Uterus (tissue), 4 donors: Measurements from ENCODE around the gene OR52N4. TPM values are rescaled to one million over a fixed set of nuclear protein-coding genes. Genes with fewer than 3 reads are reported as not detected.
A peak's percentile ranks its signal among the peaks of the same experiment; 100 is the strongest.
"Not testable (repeated sequence)": the region's sequence is repeated elsewhere in the genome, so short reads cannot be mapped to it uniquely, and the experiment has no call there.

Experiments
- DNase-seq, 2 donors: peaks; one replicate each; pipeline ENCODE4 v3.0.0-alpha.2; 2019 to 2020
- H3K27ac ChIP-seq, 2 donors: fragments of 200-600 bp; sonication (generic); 1 replicate in 1 of 2; 2 replicates in 1 of 2; pipeline ENCODE4 v1.5.1; 2016 to 2018
- H3K27me3 ChIP-seq, 2 donors: fragments of 200-600 bp; sonication (generic); one replicate each; pipeline ENCODE4 v1.5.1; 2018 to 2019; ENCODE audit warnings: control low read depth in 1 of 2
- H3K36me3 ChIP-seq, 2 donors: fragments of 200-600 bp; sonication (generic); one replicate each; pipeline ENCODE4 v1.5.1; 2019; ENCODE audit warnings: control low read depth in 1 of 2
- H3K4me1 ChIP-seq, 2 donors: fragments of 200-600 bp; sonication (generic); one replicate each; pipeline ENCODE4 v1.5.1; 2018 to 2019; ENCODE audit warnings: control low read depth in 1 of 2
- H3K4me3 ChIP-seq, 2 donors: fragments of 200-600 bp; sonication (generic); 1 replicate in 1 of 2; 2 replicates in 1 of 2; pipeline ENCODE4 v1.5.1; 2018 to 2019; ENCODE audit warnings: mild to moderate bottlenecking in 1 of 2
- H3K9me3 ChIP-seq, 2 donors: fragments of 200-600 bp; sonication (generic); one replicate each; pipeline ENCODE4 v1.5.1; 2019; ENCODE audit warnings: control low read depth in 1 of 2
- CTCF ChIP-seq, 4 experiments: fragments of 200-600 bp in 2 of 4; fragments of 450-650 bp in 2 of 4; sonication (generic) in 2 of 4; IDR thresholded peaks; one replicate each; pipeline ENCODE4 v1.5.1; 2016 to 2019; ENCODE audit warnings: antibody characterized with exemption in 4 of 4, mild to moderate bottlenecking in 2 of 4, moderate library complexity in 1 of 4
- POLR2A ChIP-seq, 2 donors: fragments of 450-650 bp; IDR thresholded peaks; one replicate each; pipeline ENCODE4 v1.6.1; 2016; ENCODE audit warnings: antibody characterized with exemption in 2 of 2, mild to moderate bottlenecking in 1 of 2, moderate library complexity in 1 of 2
- intact Hi-C: fragments of 100-400 bp; cut with DNase I; formaldehyde crosslinking; loops from one replicate; pipeline ENCODE4 v1.15.1; 2023; ENCODE audit warnings: low total_unique reads
- total RNA-seq, 4 donors: library from RNA; depleted of rRNA in 3 of 4; stranded (reverse); fragments of >200 nt in 3 of 4; gene quantifications; one replicate each; pipeline versions ENCODE4 v1.1.0 to v1.2.4, GENCODE V29; 2014 to 2023
- donor health status: DM: yes; HTN: yes; CAD: no.

Gene OR52N4
- 1 to 10 TPM in 1 of 4 donors, not detected in 3; 1.9 TPM for total RNA-seq

- no peak for TF ChIP-seq POLR2A (IDR thresholded peaks at IDR 0.05)
- no peak for TF ChIP-seq CTCF (IDR thresholded peaks at IDR 0.05)
- intact Hi-C loops = no loop called here
These were observed at the start of gene OR52N4 for GRCh38 chr11:5753943-5754342. Gene OR52N4, plus strand, starts transcription at chr11:5754243. Its CDS starts 498 bp downstream, at chr11:5754741.

GRCh38 chr11:5705688-5706087, 48.4 kb upstream of the OR52N4 start:
- H3K4me1 ChIP-seq = no peaks in the 10 kb centered on the region
- TF ChIP-seq CTCF (IDR thresholded peaks at IDR 0.05) (no peak), POLR2A (IDR thresholded peaks at IDR 0.05) (no peak)
- no peaks in the 10 kb centered on the region for H3K27me3 ChIP-seq
- H3K36me3 ChIP-seq = no peaks in the 10 kb centered on the region
- H3K4me3 ChIP-seq = no peak overlapping the region
- H3K27ac ChIP-seq = no peak overlapping the region
- DNase-seq = no peak
- intact Hi-C loops = no loop called here
- H3K9me3 ChIP-seq = no peaks in the 10 kb centered on the region

More at GRCh38 chr11:5753943-5754342, at the start of gene OR52N4:
- H3K27ac ChIP-seq = no peak within 1 kb of the TSS
- H3K27me3 ChIP-seq = no peaks in the 10 kb centered on the region
- DNase-seq = no peak
- H3K4me1 ChIP-seq = no peaks in the 10 kb centered on the region
- no peaks in the 10 kb centered on the region for H3K36me3 ChIP-seq
- H3K9me3 ChIP-seq = no peaks in the 10 kb centered on the region
- H3K4me3 ChIP-seq = no peak within 1 kb of the TSS

GRCh38 chr11:5712507-5712906, 41.5 kb upstream of the OR52N4 start:
- DNase-seq = no peak
- Histone ChIP-seq H3K27me3 (no peaks in the 10 kb centered on the region), H3K4me3 (no peak overlapping the region), H3K36me3 (no peaks in the 10 kb centered on the region), H3K4me1 (no peaks in the 10 kb centered on the region), H3K27ac (no peak overlapping the region), H3K9me3 (no peaks in the 10 kb centered on the region)
- TF ChIP-seq CTCF (IDR thresholded peaks at IDR 0.05) (peak in 2 of 4 experiments; percentile 22 to 25), POLR2A (IDR thresholded peaks at IDR 0.05) (no peak)
- intact Hi-C loops = no loop called here

- H3K4me3 ChIP-seq = no peak overlapping the region
- DNase-seq = no peak
- H3K36me3 ChIP-seq = no peaks in the 10 kb centered on the region
- no peaks in the 10 kb centered on the region for H3K4me1 ChIP-seq
- H3K9me3 ChIP-seq = no peaks in the 10 kb centered on the region
- no peaks in the 10 kb centered on the region for H3K27me3 ChIP-seq
- no peak overlapping the region for H3K27ac ChIP-seq
- TF ChIP-seq CTCF (IDR thresholded peaks at IDR 0.05) (no peak), POLR2A (IDR thresholded peaks at IDR 0.05) (no peak)
- intact Hi-C loops = no loop called here
These were observed 40.3 kb upstream of the OR52N4 start for GRCh38 chr11:5713695-5714094.

- H3K4me3 ChIP-seq, DNase-seq, H3K4me1 ChIP-seq, H3K9me3 ChIP-seq, H3K36me3 ChIP-seq, H3K27ac ChIP-seq, intact Hi-C loops, H3K27me3 ChIP-seq: not testable (repeated sequence)
These were observed 37.5 kb upstream of the OR52N4 start for GRCh38 chr11:5716518-5716917.
